DMS 273 treated with DMSO at 0.1 percent for 48 hours (cell line): Measurements from ENCODE around the gene RPF1.
A peak's percentile ranks its signal among the peaks of the same experiment; 100 is the strongest.
"Not testable (repeated sequence)": the region's sequence is repeated elsewhere in the genome, so short reads cannot be mapped to it uniquely, and the experiment has no call there.

Experiments
- DNase-seq: peaks from one replicate; lab custom pipeline; 2025; lab: John Stamatoyannopoulos, UW

The RPF1 gene

GRCh38 chr1:84493747-84494146, 14.7 kb downstream of the RPF1 start:
- no peak for DNase-seq

DNA sequence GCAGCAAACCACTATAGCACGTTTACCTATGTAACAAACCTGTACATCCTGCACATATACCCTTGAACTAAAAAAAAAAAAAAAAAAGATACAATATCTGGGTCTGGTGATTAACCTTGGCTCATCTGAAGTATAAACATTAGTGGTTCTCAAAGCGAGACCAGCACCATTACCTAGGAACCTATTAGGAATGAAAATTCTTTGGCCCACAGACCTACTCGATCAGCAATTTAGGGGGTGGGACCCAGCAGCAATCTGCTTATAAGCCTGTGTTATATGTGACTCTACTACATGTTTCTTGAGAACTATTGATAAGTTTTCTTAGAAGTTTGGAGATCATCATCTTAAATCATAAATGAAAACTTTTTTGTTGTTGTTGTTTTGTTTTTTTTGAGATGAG, 17.4 kb downstream of the RPF1 start:
- no peak for DNase-seq

- DNase-seq, result no peak
Observed at GRCh38 chr1:84497631-84498275, 18.7 kb downstream of the RPF1 start.

DNA sequence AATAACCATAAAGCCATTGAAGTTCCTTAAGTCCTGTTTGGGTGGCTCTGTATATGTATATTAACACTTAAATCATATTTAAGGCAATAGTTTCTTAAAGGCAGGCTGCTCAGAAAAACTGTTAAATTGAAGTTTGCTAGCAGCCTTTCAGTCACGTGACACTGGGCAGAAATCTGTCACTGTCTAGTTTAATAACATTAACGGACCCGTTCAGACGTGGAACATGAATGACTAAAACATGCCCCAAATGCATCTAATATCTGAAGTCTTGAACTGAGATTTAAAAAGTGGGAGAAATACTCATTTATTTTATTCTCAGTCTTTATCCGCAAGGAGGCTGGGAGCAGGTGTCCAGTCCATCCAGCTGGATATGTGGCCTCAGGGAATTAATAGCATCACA, 23.9 kb downstream of the RPF1 start:
- no peak for DNase-seq

DNA sequence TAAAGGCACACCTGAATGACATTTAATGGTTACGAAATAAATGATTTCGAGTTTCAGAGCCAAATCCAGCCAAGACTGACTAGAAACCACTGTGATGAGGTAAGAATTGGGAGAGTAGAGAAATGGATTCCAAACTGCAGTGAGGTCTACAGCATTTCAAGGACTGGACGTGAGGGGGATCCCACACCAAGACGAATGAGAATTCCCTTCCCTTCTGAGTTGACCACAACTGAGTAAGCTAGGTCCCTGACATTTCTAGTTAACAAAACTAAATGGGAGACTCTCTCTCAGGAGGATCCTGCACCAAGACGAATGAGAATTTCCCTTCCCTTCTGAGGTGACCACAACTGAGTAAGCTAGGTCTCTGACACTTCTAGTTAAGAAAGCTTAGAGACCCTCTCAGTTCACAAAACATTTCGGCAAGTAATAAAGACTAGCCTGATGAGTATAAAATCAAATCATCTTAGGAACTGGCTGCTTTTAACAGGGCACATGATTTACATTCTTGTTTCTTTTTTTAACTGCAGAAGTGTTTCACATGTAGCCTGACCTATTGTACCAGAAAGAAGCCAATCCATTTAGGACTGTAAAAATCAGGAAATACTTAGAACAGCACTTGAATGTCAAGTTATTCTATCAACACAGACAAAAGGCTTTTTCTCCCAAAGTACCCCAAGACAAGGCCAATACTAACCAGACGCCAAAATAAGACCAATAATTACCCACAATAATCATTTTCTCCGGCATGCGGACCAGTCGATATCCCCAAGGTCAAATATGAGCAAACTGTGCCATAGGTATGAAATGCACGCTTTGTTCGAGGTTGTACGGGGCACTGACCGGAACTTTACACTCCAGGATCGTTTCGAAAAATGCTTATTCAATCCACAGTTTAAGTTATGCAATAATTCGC, 25.8 kb downstream of the RPF1 start:
- no peak for DNase-seq

DNA sequence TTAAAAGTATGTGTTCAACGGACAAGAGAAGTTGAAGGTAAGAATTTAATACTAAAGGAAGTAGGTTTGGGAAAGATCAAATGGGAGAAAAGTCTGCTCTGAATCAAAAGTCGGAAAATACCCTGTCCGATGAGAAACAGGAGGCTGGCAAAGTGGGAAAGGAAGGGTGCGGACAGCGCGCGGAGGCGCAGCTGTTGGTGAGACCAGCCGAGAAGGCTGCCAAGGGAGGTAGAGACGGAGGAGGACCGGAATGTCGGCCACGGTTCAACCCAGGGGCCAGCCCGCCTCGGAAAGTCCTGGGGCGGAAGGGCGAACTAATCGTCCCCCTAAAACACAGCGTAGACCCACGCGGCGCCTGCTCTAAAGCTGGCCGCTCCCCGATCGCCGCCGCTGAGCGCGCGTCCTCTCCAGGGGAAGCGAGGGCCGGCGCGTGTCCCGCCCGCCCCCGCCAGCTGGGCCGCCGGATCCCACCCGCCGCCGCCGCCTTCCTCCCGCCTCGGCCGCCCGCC, 26.5 kb downstream of the RPF1 start:
- peak; percentile 17 for DNase-seq

DNA sequence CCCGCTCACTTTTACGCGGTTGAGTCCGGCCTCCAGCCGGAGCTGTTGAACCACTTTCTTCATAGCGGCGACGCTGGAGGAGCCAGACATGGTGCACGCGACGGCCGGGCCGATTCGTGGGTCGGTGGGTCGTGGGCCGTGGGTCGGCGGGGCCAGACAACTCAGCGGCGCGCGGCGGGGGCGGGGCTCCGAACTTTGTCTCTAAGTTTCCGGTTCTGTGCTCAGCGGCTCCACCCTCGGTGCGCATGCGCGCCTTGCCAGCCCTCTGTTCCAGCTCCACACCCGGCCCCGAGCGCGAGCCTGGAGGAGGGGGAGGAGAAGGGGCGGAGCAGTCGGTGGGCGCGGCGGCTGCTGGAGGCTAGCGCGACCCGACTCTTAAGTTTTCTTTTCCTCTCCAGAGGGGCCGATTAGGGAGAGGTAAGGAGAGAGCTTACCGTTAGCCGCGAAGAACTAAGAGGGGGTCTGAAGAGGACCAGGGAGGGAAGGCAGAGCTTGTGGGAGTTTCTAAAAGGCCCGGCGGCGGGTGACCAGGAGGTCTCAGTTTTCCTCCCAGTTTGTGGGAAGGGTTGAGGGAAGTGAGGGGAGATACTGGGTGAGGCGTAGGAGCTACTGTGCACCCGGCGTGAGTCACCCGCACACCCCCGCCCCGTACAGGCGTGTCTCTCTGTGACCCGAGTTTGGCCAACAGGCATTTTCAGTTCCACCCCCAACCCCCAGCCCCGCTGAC, 27.1 kb downstream of the RPF1 start, which contains the start of the genes GNG5 and SPATA1:
GNG5 (minus strand) TSS at position 580 of the 727 bp plus-strand sequence; CDS start at position 90, 490 bp downstream.
SPATA1 (plus strand) TSS at position 385 of the 727 bp plus-strand sequence. CDS start 9,974 bp downstream, outside the sequence.
- peak; percentile 85 for DNase-seq

DNA sequence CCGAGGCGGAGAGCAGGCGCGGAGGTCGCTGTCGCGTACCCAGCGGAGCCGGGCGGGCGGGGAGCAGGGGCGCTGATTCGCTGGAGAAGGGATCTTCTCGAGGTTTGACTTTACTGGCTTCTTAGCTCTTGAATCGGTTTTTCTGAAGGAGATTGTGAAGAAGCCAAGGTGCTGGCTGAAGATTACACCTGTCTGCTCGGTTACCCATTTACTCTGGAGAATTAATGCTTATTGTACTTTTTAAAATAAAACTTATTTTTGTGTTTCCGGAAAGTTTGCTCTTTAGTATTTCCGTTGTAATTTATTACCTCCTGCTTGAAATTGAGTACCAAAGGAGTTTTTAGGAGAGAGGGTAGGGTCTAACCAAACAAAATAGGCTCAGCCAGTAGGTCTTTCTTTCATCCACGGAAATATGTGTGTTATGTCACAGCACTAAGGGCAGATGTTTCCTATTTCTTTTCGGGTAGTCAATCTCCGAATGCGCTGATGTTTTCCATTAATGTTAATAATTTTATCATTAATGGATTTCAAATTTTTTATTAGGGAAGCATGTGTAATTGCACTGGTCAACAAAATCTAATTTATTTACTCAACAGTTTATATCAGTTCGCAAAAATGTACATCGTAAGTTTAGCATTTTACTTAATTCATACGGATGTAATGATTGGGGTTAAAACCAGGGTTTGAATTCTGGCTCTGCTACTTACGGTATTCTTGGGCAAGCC, 27.8 kb downstream of the RPF1 start:
- no peak for DNase-seq

DNA sequence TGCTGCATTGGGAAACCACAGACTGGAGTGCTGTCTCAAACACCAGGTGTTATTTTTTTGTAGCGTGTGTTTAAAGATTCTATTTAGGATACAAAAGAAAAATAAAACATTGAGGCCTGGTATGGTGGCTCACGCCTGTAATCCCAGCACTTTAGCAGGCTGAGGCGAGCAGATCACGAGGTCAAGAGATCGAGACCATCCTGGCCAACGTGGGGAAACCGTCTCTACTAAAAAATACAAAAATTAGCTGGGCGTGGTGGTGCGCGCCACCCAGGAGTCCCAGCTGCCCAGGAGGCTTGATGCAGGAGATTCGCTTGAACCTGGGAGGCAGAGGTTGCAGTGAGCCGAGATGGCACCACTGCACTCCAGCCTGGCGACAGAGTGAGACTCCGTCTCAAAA, 28.8 kb downstream of the RPF1 start:
- DNase-seq, result not testable (repeated sequence)

DNA sequence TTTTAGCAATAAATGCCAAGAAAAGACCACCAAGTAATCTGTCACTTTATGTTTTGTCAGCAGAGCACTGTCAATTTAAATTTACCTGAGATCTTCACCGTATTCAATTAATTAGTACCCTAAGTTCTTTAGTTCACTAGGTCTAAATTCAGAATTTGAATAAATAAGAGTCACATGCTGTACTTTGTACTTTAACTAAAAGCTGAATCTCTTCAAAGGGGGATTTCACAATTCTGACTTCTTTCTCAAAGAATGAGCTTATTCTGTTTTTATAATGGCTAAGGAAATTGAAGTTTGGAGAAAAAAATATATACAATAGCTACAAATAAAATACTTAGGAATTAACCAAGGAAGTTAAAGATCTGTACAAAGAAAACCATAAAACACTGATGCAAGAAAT, 29.4 kb downstream of the RPF1 start:
- DNase-seq, result no peak

GRCh38 chr1:84509029-84509428, 30.0 kb downstream of the RPF1 start:
- no peak for DNase-seq

DNA sequence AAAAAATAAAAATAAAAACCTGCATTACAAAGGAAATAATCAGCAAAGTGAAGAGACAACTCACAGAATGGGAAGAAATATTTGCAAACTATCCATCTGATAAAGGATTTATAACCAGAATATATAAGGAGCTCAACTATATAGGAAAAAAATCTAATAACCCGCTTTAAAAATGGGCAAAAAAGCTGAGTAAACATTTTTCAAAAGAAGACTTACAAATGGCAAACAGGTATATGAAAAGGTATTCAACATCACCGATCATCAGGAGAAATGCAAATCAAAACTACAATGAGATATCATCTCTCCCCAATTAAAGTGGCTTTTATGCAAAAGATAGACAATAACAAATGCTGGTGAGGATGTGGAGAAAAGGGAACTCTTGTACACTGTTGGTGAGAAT, 31.1 kb downstream of the RPF1 start:
- no peak for DNase-seq

- DNase-seq, result no peak
Observed at GRCh38 chr1:84510668-84511067, 31.6 kb downstream of the RPF1 start.

GRCh38 chr1:84524590-84524989, 45.5 kb downstream of the RPF1 start:
- no peak for DNase-seq

DNA sequence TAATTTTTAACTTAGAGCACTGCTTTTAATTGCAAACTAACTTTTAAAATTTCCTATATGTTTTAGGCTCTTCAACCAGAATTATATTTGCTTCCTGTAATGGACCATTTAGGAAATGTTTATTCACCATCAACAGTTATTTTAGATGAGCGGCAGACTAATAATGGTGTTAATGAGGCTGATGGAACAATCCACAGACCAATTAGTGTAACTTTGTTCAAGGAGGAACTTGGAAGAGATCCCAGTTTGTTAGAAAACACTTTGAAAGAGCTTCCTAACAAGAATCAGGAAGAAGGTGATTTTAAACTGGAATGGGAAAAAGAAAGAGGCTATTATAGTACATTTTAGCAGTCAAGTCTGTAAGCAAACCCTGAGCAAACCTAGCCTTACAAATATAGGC, 46.7 kb downstream of the RPF1 start:
- no peak for DNase-seq

DNA sequence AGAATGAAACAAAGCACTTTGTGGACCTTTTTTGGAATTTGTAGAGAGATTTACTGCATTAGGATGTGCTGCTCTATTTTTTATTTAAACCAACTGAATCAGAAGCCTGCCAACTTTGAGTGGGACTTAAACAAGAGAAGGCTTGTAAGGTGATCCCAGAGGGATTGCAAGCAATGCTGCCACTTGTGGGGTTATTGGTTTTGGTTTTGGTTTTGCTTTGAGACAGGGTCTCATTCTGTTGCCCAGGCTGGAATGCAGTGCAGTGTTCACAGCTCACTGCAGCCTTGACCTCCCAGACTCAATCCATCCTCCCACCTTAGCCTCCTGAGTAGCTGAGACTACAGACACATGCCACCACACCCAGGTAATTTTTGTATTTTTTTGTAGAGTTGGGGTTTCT, 59.5 kb downstream of the RPF1 start:
- no peak for DNase-seq

- no peak for DNase-seq
Observed at GRCh38 chr1:84539972-84540371, 60.9 kb downstream of the RPF1 start.

GRCh38 chr1:84540759-84541158, 61.7 kb downstream of the RPF1 start:
- no peak for DNase-seq

DNA sequence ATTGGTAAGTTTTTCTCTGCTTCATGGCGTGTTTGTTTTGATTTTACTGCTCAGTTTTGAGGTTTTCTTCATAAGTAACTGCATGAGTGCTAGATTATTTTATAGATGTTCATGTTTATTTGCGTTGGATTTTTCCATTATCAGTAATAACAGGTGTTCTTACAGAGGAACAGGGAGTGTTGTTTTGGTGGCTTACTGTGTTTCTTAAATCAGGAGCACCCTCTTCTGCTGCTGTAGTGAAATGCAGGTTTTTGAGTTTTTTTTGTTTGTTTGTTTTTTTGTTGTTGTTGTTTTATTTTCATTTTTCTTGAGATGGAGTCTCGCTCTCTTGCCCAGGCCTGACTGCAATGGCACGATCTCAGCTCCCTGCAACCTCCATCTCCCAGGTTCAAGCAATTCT, 62.6 kb downstream of the RPF1 start:
- DNase-seq, result no peak
